Spleen (tissue), 11 donors: ENCODE measurements around the gene MT1B. TPM values are rescaled to one million over a fixed set of nuclear protein-coding genes. Genes with fewer than 3 reads are reported as not detected.

Experiments used
- DNase-seq: peaks from one replicate; pipeline ENCODE4 v3.0.0-alpha.2; 2020
- H3K27ac ChIP-seq, 8 donors: fragments of 200-600 bp; sonication (generic) in 7 of 8; 1 replicate in 4 of 8; 2 replicates in 4 of 8; pipeline versions ENCODE4 v1.5.0 to v1.8.0; 2016 to 2021; ENCODE audit warnings: inconsistent platforms in 4 of 8, mild to moderate bottlenecking in 4 of 8, moderate library complexity in 1 of 8
- H3K27me3 ChIP-seq, 7 donors: fragments of 200-600 bp; sonication (generic) in 6 of 7; replicated peaks in 1 of 7; 1 replicate in 4 of 7; 2 replicates in 3 of 7; pipeline versions ENCODE4 v1.5.0 to v1.8.0; 2016 to 2021; ENCODE audit warnings: inconsistent platforms in 3 of 7, mild to moderate bottlenecking in 1 of 7
- H3K36me3 ChIP-seq, 6 donors: fragments of 200-600 bp; sonication (generic) in 5 of 6; 1 replicate in 4 of 6; 2 replicates in 2 of 6; pipeline versions ENCODE4 v1.5.0 to v1.8.0; 2016 to 2021; ENCODE audit warnings: inconsistent platforms in 2 of 6
- H3K4me1 ChIP-seq, 6 donors: fragments of 200-600 bp; sonication (generic) in 5 of 6; 1 replicate in 3 of 6; 2 replicates in 3 of 6; pipeline versions ENCODE4 v1.5.0 to v1.8.0; 2016 to 2021; ENCODE audit warnings: inconsistent platforms in 3 of 6
- H3K4me3 ChIP-seq, 8 donors: fragments of 200-600 bp; sonication (generic) in 7 of 8; 1 replicate in 4 of 8; 2 replicates in 4 of 8; pipeline versions ENCODE4 v1.5.0 to v1.8.0; 2016 to 2021; ENCODE audit warnings: inconsistent platforms in 4 of 8, mild to moderate bottlenecking in 4 of 8, moderate library complexity in 2 of 8
- H3K9me3 ChIP-seq, 8 donors: fragments of 200-600 bp; sonication (generic) in 7 of 8; 1 replicate in 4 of 8; 2 replicates in 4 of 8; pipeline versions ENCODE4 v1.5.0 to v1.8.0; 2016 to 2021; ENCODE audit warnings: inconsistent platforms in 4 of 8
- POLR2A ChIP-seq, 3 donors: fragments of 450-650 bp; IDR thresholded peaks; one replicate each; pipeline ENCODE4 v1.5.1; 2017; ENCODE audit warnings: antibody characterized with exemption in 3 of 3, mild to moderate bottlenecking in 1 of 3
- POLR2AphosphoS5 ChIP-seq, 3 donors: sonication (generic); formaldehyde crosslinking; IDR thresholded peaks; one replicate each; pipeline ENCODE4 v1.5.1; 2017; ENCODE audit warnings: antibody characterized with exemption in 3 of 3
- WGBS, 5 donors: extraction: QIAGEN DNeasy Blood & Tissue Kit in 3 of 5; methylation state at CpG; one replicate each; pipeline versions ENCODE4 v1.1.5 to v1.1.7; 2013 to 2018; 5-methylcytosine and 5-hydroxymethylcytosine counted together
- intact Hi-C: fragments of 100-400 bp; cut with DNase I; formaldehyde crosslinking; loops from one replicate; pipeline ENCODE4 v1.15.0; 2023; ENCODE audit warnings: low total_unique reads
- polyA plus RNA-seq, 3 donors: library from polyadenylated mRNA; stranded (reverse); fragments of 200-250 nt; gene quantifications; one replicate each; pipeline ENCODE4 v1.2.1, GENCODE V29; 2013
- total RNA-seq, 7 donors: library from RNA; depleted of rRNA in 3 of 7; stranded (reverse); fragments of >200 nt in 3 of 7; fragmentation: NEBNext Ultra II Directional in 4 of 7; extraction: Animal tissue kit (Norgen Biotek cat#: 25700) in 4 of 7; gene quantifications; one replicate each; pipeline versions ENCODE4 v1.1.0 to v1.2.1, GENCODE V29; 2016 to 2021
- TF ChIP-seq, protein P1 (sequence below), 11 experiments: fragments of 200-600 bp in 7 of 11; fragments of 450-650 bp in 4 of 11; sonication (generic) in 4 of 11; IDR thresholded peaks in 8 of 11; conservative IDR thresholded peaks in 3 of 11; 1 replicate in 7 of 11; 2 replicates in 4 of 11; pipeline versions ENCODE4 v1.4.0 to v1.8.0; 2016 to 2021; ENCODE audit warnings: antibody characterized with exemption in 11 of 11, inconsistent platforms in 4 of 11, mild to moderate bottlenecking in 1 of 11
- donor health status: healthy with polysubstance abuse.
- donor health status: DM: no; HTN: no; CAD: no; lungs with moderate emphysema.
- donor health status: DM: no; HTN: no; CAD: no.
- donor health status: Bipolar disorder and iron deficiency.
- donor health status: healthy.
- donor health status: DM: no; HTN: no; CAD: no.
- donor health status: DM: yes; HTN: yes; CAD: no.

MT1B gene
- total and polyA plus RNA-seq, 10 donors = not detected

DNA sequence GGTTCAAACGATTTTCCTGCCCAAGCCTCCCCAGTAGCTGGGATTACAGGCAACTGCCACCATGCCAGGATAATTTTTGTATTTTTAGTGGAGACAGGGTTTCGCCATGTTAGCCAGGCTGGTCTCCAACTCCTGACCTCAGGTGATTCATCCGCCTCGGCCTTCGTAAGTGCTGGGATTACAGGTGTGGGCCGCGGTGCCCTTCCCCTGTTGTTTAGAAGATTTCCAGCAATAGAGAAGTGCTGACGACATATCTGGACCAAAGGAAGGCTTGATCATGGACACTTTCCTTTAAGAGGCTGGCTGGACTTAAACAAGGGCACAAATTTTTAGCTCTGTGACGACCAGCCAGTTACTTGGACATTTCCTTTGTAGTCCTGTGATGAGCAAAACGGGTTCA, 20.5 kb upstream of the MT1B start:
- H3K4me3 ChIP-seq = no peak overlapping the region
- no peaks in the 10 kb centered on the region for H3K36me3 ChIP-seq
- no peak for DNase-seq
- H3K4me1 ChIP-seq = peaks cover 9 to 64% (median 32%) of the 10 kb centered on the region in 6 donors
- TF ChIP-seq POLR2AphosphoS5 (IDR thresholded peaks at IDR 0.05) = no peak
- TF ChIP-seq POLR2A (IDR thresholded peaks at IDR 0.05) = no peak
- TF ChIP-seq, protein P1, sequence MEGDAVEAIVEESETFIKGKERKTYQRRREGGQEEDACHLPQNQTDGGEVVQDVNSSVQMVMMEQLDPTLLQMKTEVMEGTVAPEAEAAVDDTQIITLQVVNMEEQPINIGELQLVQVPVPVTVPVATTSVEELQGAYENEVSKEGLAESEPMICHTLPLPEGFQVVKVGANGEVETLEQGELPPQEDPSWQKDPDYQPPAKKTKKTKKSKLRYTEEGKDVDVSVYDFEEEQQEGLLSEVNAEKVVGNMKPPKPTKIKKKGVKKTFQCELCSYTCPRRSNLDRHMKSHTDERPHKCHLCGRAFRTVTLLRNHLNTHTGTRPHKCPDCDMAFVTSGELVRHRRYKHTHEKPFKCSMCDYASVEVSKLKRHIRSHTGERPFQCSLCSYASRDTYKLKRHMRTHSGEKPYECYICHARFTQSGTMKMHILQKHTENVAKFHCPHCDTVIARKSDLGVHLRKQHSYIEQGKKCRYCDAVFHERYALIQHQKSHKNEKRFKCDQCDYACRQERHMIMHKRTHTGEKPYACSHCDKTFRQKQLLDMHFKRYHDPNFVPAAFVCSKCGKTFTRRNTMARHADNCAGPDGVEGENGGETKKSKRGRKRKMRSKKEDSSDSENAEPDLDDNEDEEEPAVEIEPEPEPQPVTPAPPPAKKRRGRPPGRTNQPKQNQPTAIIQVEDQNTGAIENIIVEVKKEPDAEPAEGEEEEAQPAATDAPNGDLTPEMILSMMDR (IDR thresholded peaks at IDR 0.05 in 8 of 11, conservative IDR thresholded peaks at IDR 0.05 in 3 of 11) = no peak
- peak overlapping the region in 1 of 8 donors; percentile 57 for H3K27ac ChIP-seq
- no peaks in the 10 kb centered on the region for H3K9me3 ChIP-seq
- 83 to 89% (median 87%) methylated on average over 10 of the region's 10 CpGs for WGBS, 5 donors
- intact Hi-C loops = no loop called here
- peaks cover 5 to 68% (median 47%) of the 10 kb centered on the region in 7 donors for H3K27me3 ChIP-seq

DNA sequence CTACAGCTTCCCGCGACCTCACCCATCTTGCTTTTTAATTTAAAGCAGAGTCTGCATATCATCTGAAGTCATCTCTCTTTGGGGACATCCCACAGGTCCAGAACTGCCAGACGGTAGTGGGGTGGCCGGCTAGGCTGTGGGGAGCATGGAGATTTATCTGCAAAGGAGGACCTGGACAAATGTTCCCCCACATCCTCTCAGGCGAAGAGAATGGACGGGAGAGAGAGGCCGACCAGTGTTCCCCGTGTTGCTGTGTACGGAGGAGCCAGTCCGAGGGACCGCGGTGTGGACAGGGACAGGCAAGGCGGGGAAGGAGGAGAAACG, 19.9 kb upstream of the MT1B start:
- Histone ChIP-seq H3K4me1 (peaks cover 9 to 58% (median 31%) of the 10 kb centered on the region in 6 donors), H3K27me3 (peaks cover 5 to 68% (median 49%) of the 10 kb centered on the region in 7 donors), H3K27ac (peak overlapping the region in 5 of 8 donors; percentile 51 to 69 (median 63)), H3K4me3 (peak overlapping the region; percentile 30 to 65 (median 40)), H3K9me3 (no peaks in the 10 kb centered on the region), H3K36me3 (no peaks in the 10 kb centered on the region)
- no peak for TF ChIP-seq POLR2AphosphoS5 (IDR thresholded peaks at IDR 0.05)
- TF ChIP-seq, protein P1 (IDR thresholded peaks at IDR 0.05 in 8 of 11, conservative IDR thresholded peaks at IDR 0.05 in 3 of 11) = no peak
- 25 to 35% (median 30%) methylated on average over 12 to 14 of the region's 14 CpGs for WGBS, 5 donors
- no peak for DNase-seq
- intact Hi-C loops = no loop called here

DNA sequence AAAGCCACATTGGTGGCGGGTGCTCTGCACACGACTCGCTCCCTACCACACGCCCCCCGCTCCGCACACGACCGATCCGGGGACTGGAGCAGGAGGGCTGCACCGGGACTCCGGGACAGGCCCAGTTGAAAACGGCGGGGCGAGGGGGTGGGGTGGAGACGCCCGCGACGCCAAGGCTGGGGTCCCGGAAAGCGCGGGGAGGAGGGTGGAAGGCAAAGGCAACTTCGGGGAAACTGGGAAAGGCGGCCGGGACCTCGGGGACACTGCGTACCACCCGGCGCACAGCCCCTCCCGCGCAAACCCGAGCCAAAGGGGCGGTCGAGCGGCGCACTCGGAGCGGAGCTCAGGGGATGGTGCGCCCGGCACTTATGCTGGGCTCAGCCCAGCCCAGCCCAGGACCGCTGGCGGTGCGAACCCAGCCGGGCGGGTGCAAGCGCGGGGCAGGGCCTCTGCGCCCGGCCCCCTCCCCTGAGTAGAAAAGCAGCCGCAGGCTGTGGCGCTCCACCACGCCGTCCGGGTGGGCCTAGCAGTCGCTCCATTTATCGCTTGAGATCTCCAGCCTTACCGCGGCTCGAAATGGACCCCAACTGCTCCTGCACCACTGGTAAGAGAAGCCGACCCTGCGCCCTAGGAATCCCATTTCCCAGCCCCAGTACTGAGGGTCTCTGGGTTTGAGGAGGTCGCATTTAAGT, 19.4 kb upstream of the MT1B start, which contains the start of gene MT1M:
TSS of gene MT1M (plus strand) at position 504 of the 692 bp plus-strand sequence. CDS start at position 577, 73 bp downstream.
- intact Hi-C loops = no loop called here

DNA sequence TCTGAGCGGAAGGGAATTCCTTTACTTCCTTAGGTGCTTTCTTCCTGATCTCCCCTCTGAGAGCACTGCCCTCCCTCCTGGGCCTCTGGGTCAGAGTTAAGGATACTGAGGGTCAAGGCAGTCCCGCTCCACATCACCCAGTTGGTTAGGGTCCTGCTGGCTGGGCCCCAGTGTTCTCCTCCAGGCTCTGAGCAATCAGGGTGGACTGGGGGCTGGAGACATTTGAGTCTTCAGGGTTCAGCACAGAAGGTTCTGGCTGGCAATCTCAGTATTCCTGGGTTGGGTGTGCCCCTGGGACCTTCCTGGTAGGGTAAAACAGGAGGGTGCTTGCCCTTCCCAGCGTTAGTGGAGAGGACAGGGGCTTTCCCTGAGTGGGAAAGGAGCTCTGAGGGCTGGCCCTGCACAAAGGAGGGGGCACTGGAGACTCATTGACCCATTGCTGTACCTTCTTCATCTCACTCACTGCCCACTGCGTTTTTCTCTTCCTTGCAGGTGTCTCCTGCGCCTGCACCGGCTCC, 18.8 kb upstream of the MT1B start:
- WGBS, 5 donors = 26 to 36% (median 31%) methylated on average over 6 of the region's 6 CpGs
- no peak for TF ChIP-seq POLR2A (IDR thresholded peaks at IDR 0.05)
- TF ChIP-seq, protein P1 (IDR thresholded peaks at IDR 0.05 in 8 of 11, conservative IDR thresholded peaks at IDR 0.05 in 3 of 11) = no peak
- no peak for TF ChIP-seq POLR2AphosphoS5 (IDR thresholded peaks at IDR 0.05)
- no peak for DNase-seq
- Histone ChIP-seq H3K36me3 (no peaks in the 10 kb centered on the region), H3K27me3 (peaks cover 5 to 71% (median 57%) of the 10 kb centered on the region in 7 donors), H3K4me1 (peaks cover 9 to 57% (median 33%) of the 10 kb centered on the region in 6 donors), H3K27ac (peak overlapping the region in 5 of 8 donors; percentile 51 to 69 (median 63)), H3K4me3 (peak overlapping the region in 6 of 8 donors; percentile 33 to 65 (median 44)), H3K9me3 (no peaks in the 10 kb centered on the region)
- intact Hi-C loops = no loop called here

More for the DNA sequence above, 19.4 kb upstream of the MT1B start, which contains the start of gene MT1M:
- H3K36me3 ChIP-seq = no peaks in the 10 kb centered on the region
- peaks cover 5 to 68% (median 51%) of the 10 kb centered on the region in 7 donors for H3K27me3 ChIP-seq
- H3K9me3 ChIP-seq = no peaks in the 10 kb centered on the region
- H3K4me1 ChIP-seq = peaks cover 9 to 55% (median 31%) of the 10 kb centered on the region in 6 donors
- 1 to 8% (median 2%) methylated on average over 22 to 61 of the region's 61 CpGs for WGBS, 5 donors
- peak within 1 kb of the TSS; percentile 30 to 65 (median 40) for H3K4me3 ChIP-seq
- DNase-seq = no peak
- TF ChIP-seq POLR2AphosphoS5 (IDR thresholded peaks at IDR 0.05) = peak; percentile 29 to 89 (median 75)
- no peak for TF ChIP-seq POLR2A (IDR thresholded peaks at IDR 0.05)
- H3K27ac ChIP-seq = peak within 1 kb of the TSS in 7 of 8 donors; percentile 5 to 69 (median 57)
